ENCODE data around the gene TRMO. TPM values are rescaled to one million over a fixed set of nuclear protein-coding genes. Genes with fewer than 3 reads are reported as not detected.

Gene TRMO
- total and polyA plus RNA-seq, 5 experiments from 2014 or later = 11.7 to 51.5 (median 18.0) TPM

DNA sequence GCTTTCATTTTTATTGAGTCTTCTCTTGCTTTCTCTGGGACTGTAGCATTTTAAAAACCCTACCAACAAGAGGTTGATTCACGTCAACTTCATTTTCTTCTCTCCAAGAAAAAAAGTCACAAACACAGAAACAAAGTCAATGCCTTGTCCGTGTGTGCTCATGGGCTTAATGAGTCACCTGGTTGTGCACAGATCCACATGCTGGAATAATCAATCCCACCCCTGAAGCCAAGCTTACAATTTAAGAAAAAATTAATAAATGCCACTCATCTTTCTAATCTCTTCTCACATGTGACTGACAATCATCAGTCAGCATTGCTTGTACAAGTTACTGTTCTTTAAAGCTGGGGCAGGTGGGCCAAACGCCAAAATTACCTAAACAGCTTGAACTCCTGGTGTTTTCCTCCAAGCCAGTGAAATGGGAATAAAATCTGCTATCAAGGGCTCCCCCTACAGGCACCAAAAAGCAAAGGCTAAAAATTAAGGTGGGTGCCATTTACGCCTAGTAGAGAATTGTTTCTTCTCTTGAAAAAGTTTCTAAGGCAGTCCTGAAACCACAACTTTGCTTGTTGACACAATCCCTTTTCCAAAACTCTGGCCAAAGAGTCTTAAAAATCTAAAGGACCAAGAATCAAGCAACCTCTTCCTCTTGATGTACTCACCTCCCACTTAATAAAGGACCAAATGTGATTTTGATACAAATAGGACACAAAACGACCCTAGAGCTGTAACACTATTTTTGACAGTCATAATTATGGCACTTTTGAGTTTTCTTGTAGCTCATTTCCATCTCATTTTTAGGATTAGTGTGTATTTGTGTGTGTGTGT is 21.3 kb downstream of the TRMO start:
- Mint-ChIP-seq H3K27me3 (no peaks in the 10 kb centered on the region), H3K27ac (peak overlapping the region; percentile 76 to 92 (median 82)), H3K9me3 (no peaks in the 10 kb centered on the region), H3K4me1 (peaks cover 22 to 62% (median 59%) of the 10 kb centered on the region in 4 donors), H3K36me3 (peaks cover 0 to 26% (median 3%) of the 10 kb centered on the region in 3 donors), H3K4me3 (peak overlapping the region in 2 of 10 donors; percentile 22 to 55)
- no peak for ATAC-seq
- POLR2A ChIA-PET = interaction anchor here (1.3 to 18.1 kb wide), 3 partner anchors 10 to 204 kb away, joined by 3 to 349 read pairs (median 5); partner anchors contain the start of genes TRMO and XPA
- peak in 5 of 10 donors; percentile 20 to 53 (median 41) for DNase-seq

DNA sequence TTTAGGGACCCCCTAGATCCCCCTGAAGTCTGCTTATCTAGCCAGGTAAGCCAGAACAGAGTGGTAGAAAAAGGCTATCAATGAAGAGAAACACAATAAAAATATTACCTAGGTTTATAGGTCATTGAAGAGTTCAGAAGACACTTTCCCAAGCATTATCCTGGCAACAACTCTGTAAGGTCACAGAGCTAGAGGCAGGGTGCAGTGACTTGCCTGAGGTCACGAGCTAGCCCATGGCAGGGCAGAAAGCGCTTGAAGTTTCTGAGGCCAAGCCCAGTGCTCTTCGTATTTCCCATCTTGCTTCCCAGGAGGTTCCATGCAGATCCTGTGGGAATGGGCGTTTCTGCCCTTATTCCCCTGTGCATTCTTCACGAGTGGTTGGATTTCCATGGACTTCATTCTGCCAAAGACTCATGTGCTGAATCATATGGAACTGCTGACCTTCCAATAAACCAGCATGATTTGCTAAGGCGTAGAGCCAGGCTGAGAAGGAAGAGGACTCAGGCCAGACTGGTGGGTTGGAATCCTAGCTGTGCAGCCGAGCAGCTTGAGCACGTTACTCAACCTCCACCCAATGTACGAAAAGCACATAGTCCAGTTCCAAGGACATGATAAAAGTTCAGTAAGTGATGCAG is 22.1 kb downstream of the TRMO start:
- Mint-ChIP-seq H3K4me1 (peaks cover 25 to 61% (median 56%) of the 10 kb centered on the region in 4 donors), H3K4me3 (no peak overlapping the region), H3K27me3 (no peaks in the 10 kb centered on the region), H3K9me3 (no peaks in the 10 kb centered on the region), H3K27ac (peak overlapping the region in 9 of 10 donors; percentile 28 to 89 (median 63)), H3K36me3 (peaks cover 0 to 32% (median 3%) of the 10 kb centered on the region in 3 donors)
- POLR2A ChIA-PET = interaction anchor here (1.8 to 18.1 kb wide), 2 partner anchors 9 to 20 kb away, joined by 5 to 349 read pairs; partner anchors contain the start of gene TRMO
- DNase-seq = no peak
- ATAC-seq = no peak

DNA sequence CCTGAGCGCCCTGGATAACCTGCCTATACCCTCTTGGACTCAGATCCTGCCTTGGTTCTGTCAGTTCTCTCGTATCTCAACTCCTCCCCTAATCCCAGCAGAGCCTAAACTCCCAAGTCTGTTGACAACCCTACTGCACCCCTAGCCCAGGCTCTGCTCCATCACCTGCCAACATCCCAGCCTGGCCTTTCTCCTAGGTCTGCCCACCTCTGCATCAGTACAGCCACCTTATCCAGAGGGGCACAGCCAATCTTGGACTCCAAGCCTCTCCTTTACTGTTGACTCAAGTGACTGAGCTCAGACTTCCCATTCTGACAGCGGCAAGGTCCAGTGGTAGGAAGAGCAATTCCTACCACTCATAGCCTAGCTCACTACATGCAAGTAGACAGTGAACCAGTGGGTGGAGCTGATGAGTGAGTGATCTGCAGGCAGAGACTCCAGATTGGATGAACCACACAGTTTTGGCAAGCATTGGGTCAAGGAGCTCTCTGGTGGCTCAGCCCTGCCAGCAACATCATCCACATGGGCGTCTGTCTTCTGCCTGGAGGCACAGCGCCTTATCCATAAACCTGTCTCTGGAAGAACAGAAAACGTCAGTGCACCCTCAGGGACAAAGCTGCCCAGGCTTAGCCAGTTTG is 26.5 kb downstream of the TRMO start:
- Mint-ChIP-seq H3K27ac (peak overlapping the region in 8 of 10 donors; percentile 46 to 86 (median 64)), H3K36me3 (peaks cover 7 to 28% (median 9%) of the 10 kb centered on the region in 3 donors), H3K27me3 (no peaks in the 10 kb centered on the region), H3K4me3 (no peak overlapping the region), H3K9me3 (peaks cover 0 to 22% (median 5%) of the 10 kb centered on the region in 9 donors), H3K4me1 (peaks cover 7 to 25% (median 17%) of the 10 kb centered on the region in 4 donors)
- POLR2A ChIA-PET = interaction anchor here (1.8 to 18.1 kb wide), 2 partner anchors 9 to 24 kb away, joined by 7 to 349 read pairs; partner anchors contain the start of gene TRMO
- DNase-seq (no peak), ATAC-seq (peak; percentile 30 to 36)

DNA sequence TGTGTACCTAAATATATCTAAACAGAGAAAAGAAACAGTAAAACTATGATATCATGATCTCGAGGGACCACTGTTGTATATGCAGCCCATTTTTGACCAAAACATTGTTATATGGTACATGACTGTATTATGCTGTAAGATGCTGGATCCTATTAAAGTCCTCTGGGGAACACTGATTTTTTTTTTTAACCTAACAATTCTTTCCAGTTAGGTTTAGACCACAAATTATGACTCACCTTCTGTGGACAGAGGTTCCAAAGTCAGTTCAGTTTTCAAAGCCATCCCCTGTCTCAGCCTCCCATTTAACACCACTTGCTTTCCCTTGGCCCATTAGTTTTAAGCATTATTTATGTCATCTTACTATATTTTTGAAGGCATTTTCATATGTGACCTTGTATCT is 27.1 kb downstream of the TRMO start:
- no peaks in the 10 kb centered on the region for H3K27me3 Mint-ChIP-seq
- ATAC-seq (no peak), DNase-seq (no peak)
- H3K27ac Mint-ChIP-seq = peak overlapping the region in 4 of 10 donors; percentile 3 to 86 (median 62)
- peaks cover 0 to 22% (median 5%) of the 10 kb centered on the region in 9 donors for H3K9me3 Mint-ChIP-seq
- POLR2A ChIA-PET = interaction anchor here (0.9 to 18.1 kb wide), 3 partner anchors 9 to 27 kb away, joined by 3 to 349 read pairs (median 7); partner anchors contain the start of gene TRMO
- H3K36me3 Mint-ChIP-seq = peaks cover 7 to 28% (median 9%) of the 10 kb centered on the region in 3 donors
- no peak overlapping the region for H3K4me3 Mint-ChIP-seq
- H3K4me1 Mint-ChIP-seq = peaks cover 7 to 22% (median 14%) of the 10 kb centered on the region in 4 donors

DNA sequence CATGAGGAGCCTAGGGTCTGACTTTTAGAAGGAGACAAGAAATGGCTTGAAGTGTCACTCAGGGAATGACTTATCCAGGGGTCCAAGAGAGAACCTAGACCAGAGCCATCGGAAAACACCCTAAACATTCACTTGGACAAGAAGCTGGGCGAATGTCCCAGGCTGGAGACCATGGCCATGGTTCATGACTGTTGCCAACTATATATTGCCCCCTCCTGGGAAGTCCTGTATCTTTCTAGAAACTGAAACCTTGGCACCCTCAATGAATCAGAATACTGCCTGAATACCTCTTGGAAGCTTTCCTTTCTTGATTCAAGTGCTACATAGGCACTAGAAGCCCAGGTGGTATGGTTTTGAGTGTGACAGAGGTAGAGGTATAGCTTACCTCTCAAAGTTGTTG is 29.9 kb downstream of the TRMO start:
- Mint-ChIP-seq H3K27me3 (no peaks in the 10 kb centered on the region), H3K9me3 (peaks cover 0 to 22% (median 5%) of the 10 kb centered on the region in 9 donors), H3K36me3 (peaks cover 7 to 15% (median 9%) of the 10 kb centered on the region in 3 donors), H3K27ac (peak overlapping the region in 1 of 10 donors; percentile 73), H3K4me3 (no peak overlapping the region), H3K4me1 (peaks cover 8 to 24% (median 14%) of the 10 kb centered on the region in 4 donors)
- POLR2A ChIA-PET = interaction anchor here (1.0 kb wide), 1 partner anchor 30 kb away, joined by 3 read pairs; the partner anchor contains the start of gene TRMO
- DNase-seq = no peak
- no peak for ATAC-seq

DNA sequence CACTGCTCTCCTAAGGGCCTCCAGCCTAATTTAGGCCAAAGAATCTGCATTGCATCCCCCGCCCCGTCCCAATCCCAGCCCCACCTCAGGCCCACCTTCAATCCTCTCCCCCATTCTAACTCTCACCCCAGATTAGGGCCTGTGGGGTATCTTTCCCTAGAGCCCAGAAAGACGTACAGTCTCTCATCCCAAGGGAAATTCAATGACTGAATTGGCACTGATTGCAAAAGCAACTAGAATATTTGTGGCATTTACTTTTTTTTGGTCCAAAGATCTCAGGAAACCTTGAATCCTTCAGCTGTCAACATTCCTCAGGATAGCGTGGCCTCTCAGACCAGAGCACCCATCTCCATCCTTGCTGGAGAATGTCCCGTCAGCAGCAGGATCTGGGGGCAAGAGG is 30.6 kb downstream of the TRMO start:
- POLR2A ChIA-PET = interaction anchor here (1.1 to 4.0 kb wide), 3 partner anchors 9 to 30 kb away, joined by 5 to 39 read pairs (median 11); partner anchors contain the start of gene TRMO
- H3K9me3 Mint-ChIP-seq = peaks cover 0 to 22% (median 5%) of the 10 kb centered on the region in 9 donors
- DNase-seq (no peak), ATAC-seq (no peak)
- no peaks in the 10 kb centered on the region for H3K27me3 Mint-ChIP-seq
- peaks cover 7 to 11% (median 9%) of the 10 kb centered on the region in 3 donors for H3K36me3 Mint-ChIP-seq
- H3K4me1 Mint-ChIP-seq = peaks cover 8 to 22% (median 14%) of the 10 kb centered on the region in 4 donors
- H3K4me3 Mint-ChIP-seq = no peak overlapping the region
- peak overlapping the region in 4 of 10 donors; percentile 35 to 73 (median 36) for H3K27ac Mint-ChIP-seq

DNA sequence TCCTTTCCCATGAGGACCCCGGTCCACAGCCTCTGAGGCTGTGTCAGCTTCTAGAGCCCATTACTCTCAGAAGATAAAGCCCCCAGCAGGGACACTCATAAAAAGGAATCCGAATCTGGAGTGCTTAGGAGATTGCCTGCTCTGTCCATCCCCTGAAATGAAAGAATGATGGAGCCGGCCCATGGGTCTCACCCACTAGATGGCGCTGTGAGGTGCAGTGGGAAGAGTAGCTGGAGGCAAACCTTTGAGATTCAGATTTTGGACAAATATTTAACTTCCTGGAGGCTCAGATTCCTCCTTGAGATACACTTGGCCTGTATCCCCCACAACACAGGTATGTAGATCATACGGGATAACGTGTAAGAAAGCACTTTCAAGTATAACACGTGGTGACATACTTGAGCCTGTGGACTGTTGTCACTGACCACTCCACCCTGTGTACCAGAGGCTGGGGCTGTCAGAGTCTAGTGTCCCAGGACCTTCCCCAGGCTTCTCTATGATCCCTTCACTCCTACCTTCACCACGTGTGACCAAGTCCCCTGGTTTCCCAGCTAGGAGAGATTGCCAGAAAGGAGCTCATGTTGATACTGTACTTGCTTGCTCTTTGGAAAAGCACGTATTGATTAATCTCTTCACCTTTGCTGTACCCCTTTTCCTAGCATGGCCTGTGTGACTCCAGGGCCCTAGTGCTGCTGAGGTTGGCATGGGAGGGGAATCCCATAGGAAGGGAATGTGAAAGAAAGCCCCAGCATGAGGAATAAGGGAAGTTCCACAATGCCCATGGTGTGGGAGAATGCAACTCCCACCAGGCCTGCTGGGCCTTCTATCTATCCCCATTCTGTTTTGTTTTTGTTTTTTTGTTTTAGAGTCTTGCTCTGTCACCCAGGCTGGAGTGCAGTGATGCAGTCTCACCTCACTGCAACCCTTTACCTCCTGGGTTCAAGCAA is 32.1 kb downstream of the TRMO start:
- Mint-ChIP-seq H3K36me3 (peaks cover 4 to 9% (median 7%) of the 10 kb centered on the region in 3 donors), H3K27ac (peak overlapping the region in 7 of 10 donors; percentile 29 to 68 (median 63)), H3K4me1 (peaks cover 3 to 16% (median 8%) of the 10 kb centered on the region in 4 donors), H3K4me3 (no peak overlapping the region), H3K9me3 (peaks cover 0 to 22% (median 5%) of the 10 kb centered on the region in 9 donors), H3K27me3 (no peaks in the 10 kb centered on the region)
- POLR2A ChIA-PET = interaction anchor here (0.5 to 4.0 kb wide), 6 partner anchors 11 to 367 kb away, joined by 3 to 39 read pairs (median 4); partner anchors contain the start of gene TRMO
- ATAC-seq (peak; percentile 60 to 74), DNase-seq (peak; percentile 17 to 78 (median 58))

DNA sequence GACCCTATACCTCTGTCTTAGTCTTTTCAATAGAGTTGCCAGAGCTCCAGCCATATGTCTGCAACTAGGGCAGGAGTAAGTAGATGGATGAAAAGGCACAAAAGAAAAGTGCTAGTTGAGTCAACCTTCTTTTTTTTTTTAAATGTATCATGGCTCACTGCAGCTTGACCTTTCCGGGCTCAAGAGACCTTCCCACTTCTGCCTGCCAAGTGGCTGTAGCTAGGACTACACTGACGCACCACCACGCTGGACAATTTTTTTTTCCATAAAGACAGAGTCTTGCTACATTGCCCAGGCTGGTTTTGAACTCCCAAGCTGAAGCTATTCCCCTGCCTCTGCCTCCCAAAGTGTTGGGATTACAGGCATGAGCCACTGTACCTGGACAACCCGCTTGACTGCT is 42.0 kb downstream of the TRMO start:
- Mint-ChIP-seq H3K27me3 (peaks cover 0 to 7% (median 0%) of the 10 kb centered on the region in 5 donors), H3K36me3 (peaks cover 0 to 8% (median 6%) of the 10 kb centered on the region in 3 donors), H3K27ac (peak overlapping the region in 1 of 10 donors; percentile 59), H3K4me1 (no peaks in the 10 kb centered on the region), H3K4me3 (no peak overlapping the region), H3K9me3 (peaks cover 0 to 1% (median 0%) of the 10 kb centered on the region in 9 donors)
- DNase-seq (no peak), ATAC-seq (no peak)
- POLR2A ChIA-PET = no interaction called here

DNA sequence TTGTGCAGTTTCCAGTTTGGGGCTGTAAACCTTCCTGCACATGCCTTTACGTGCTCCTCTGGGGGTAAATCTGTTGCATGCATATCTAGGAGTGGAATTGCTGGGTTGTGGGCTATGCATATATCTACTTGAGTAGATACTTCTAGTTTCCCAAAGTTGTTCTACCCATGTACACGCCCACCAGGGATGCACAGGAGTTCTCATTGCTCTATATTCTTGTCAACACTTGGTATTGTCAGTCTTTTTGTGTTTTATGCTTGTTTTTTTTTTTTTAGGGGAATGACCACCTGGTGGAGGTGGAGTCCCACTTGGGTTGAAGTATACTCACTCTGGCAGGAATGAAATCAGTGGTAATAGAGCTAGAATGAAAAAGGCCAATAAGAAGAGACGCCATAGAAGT is 46.2 kb downstream of the TRMO start:
- Mint-ChIP-seq H3K9me3 (peaks cover 0 to 1% (median 0%) of the 10 kb centered on the region in 9 donors), H3K27me3 (peaks cover 0 to 6% (median 0%) of the 10 kb centered on the region in 5 donors), H3K4me3 (no peak overlapping the region), H3K4me1 (no peaks in the 10 kb centered on the region), H3K36me3 (peaks cover 6 to 18% (median 8%) of the 10 kb centered on the region in 3 donors), H3K27ac (no peak overlapping the region)
- no peak for DNase-seq
- no peak for ATAC-seq
- POLR2A ChIA-PET = no interaction called here

DNA sequence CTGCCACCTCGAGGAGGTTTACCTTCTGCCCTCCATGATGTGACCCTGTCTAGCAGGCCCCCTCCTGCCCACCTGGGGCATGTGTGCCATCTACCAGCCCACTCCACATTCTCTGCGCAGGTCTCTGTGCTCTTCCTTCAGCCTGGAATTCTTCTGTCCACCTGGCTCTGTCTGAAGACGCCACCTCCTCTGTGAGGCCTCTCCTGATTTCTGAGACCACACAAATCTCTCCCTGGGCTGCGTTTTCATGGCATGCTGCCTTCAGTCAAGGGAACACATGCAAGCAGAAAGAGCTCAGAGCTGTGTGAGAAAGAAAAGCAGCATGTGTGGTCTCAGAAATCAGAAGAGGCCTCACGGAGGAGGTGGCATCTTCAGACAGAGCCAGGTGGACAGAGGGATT is 47.2 kb downstream of the TRMO start:
- no peaks in the 10 kb centered on the region for H3K4me1 Mint-ChIP-seq
- DNase-seq = no peak
- peaks cover 0 to 12% (median 0%) of the 10 kb centered on the region in 5 donors for H3K27me3 Mint-ChIP-seq
- POLR2A ChIA-PET = no interaction called here
- peak overlapping the region in 1 of 10 donors; percentile 39 for H3K27ac Mint-ChIP-seq
- peaks cover 7 to 24% (median 8%) of the 10 kb centered on the region in 3 donors for H3K36me3 Mint-ChIP-seq
- peaks cover 0 to 1% (median 0%) of the 10 kb centered on the region in 9 donors for H3K9me3 Mint-ChIP-seq
- ATAC-seq = no peak
- H3K4me3 Mint-ChIP-seq = no peak overlapping the region

DNA sequence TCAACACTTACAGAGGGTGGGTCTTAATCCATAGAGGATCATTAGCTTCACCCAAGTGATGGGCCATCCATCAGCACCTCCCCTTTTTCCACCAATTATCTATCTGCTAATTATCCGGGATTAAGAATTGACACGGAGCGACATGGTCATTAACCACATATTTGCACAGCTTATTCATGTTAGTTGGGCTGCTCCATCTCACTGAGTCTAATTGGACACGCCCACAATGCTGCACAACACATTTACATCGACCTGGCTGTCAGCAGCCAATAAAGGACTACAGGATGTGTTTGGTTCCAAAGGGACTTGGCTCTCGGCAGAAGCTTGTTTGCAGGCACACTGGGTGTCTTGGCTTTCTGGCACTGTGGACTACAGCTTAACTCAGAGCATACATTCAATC is 47.7 kb downstream of the TRMO start:
- Mint-ChIP-seq H3K27ac (peak overlapping the region in 1 of 10 donors; percentile 4), H3K36me3 (peaks cover 7 to 28% (median 8%) of the 10 kb centered on the region in 3 donors), H3K9me3 (peaks cover 0 to 1% (median 0%) of the 10 kb centered on the region in 9 donors), H3K27me3 (peaks cover 0 to 13% (median under 1%) of the 10 kb centered on the region in 5 donors), H3K4me1 (no peaks in the 10 kb centered on the region), H3K4me3 (no peak overlapping the region)
- DNase-seq = no peak
- POLR2A ChIA-PET = no interaction called here
- no peak for ATAC-seq
